GM10266 (cell line): ENCODE measurements around the gene CHRM1.

Experiments
- DNase-seq: peaks from one replicate; pipeline ENCODE4 v3.0.0; 2012; ENCODE audit errors: extremely low spot score
- TF ChIP-seq, protein P1 (sequence below): IDR thresholded peaks from 2 replicates; pipeline ENCODE4 v1.5.1; 2012; ENCODE audit warnings: mild to moderate bottlenecking, low read depth; ENCODE audit not compliant: control insufficient read depth, insufficient read depth; ENCODE audit errors: missing control alignments

Gene CHRM1

DNA sequence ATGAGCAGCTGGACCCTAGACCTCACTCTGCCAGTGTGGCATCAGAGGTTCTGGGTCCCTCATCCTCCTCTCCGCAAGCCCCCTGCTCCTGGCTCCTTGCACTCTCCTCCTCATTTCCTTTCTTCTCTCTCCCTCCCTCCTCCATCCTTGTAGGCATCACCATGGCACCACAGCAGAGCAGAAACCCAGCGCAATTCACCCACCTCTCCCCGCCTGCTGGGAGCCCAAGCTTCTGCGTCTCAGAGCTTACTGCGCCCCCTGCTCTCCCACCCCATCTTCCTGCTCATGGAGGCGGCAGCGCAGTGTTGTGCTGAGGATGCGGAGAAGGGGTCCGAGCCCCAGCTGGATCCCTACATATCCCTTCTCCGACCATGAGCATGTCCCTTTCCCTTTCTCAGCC, 1.7 kb downstream of the CHRM1 start:
- TF ChIP-seq, protein P1, sequence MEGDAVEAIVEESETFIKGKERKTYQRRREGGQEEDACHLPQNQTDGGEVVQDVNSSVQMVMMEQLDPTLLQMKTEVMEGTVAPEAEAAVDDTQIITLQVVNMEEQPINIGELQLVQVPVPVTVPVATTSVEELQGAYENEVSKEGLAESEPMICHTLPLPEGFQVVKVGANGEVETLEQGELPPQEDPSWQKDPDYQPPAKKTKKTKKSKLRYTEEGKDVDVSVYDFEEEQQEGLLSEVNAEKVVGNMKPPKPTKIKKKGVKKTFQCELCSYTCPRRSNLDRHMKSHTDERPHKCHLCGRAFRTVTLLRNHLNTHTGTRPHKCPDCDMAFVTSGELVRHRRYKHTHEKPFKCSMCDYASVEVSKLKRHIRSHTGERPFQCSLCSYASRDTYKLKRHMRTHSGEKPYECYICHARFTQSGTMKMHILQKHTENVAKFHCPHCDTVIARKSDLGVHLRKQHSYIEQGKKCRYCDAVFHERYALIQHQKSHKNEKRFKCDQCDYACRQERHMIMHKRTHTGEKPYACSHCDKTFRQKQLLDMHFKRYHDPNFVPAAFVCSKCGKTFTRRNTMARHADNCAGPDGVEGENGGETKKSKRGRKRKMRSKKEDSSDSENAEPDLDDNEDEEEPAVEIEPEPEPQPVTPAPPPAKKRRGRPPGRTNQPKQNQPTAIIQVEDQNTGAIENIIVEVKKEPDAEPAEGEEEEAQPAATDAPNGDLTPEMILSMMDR: no peak
- no peak for DNase-seq

GRCh38 chr11:62918531-62918930, 2.6 kb downstream of the CHRM1 start:
- DNase-seq: no peak
- TF ChIP-seq, protein P1: no peak

- TF ChIP-seq, protein P1: no peak
- no peak for DNase-seq
Observed at GRCh38 chr11:62917906-62918502, 3.2 kb downstream of the CHRM1 start.

DNA sequence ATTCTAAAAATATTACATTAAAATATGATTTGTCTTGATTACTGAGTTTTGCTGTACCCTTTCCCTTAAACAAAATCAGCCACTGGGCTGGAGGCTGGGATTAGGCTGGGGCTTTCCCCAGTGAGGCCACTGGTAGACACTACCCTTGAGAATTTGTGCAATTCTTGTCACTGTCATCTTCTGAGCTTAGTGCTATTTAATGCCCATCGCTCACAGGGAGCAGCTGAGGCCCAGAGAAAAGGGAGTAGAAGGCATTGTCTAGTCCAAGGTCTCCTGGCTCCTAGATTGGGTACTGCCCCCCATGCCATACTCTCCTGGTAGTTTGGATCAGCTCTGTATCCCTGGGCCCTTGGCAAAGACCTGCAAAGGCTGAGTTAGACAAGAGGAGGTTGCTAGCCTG, 6.7 kb downstream of the CHRM1 start:
- DNase-seq: no peak
- TF ChIP-seq, protein P1: no peak

DNA sequence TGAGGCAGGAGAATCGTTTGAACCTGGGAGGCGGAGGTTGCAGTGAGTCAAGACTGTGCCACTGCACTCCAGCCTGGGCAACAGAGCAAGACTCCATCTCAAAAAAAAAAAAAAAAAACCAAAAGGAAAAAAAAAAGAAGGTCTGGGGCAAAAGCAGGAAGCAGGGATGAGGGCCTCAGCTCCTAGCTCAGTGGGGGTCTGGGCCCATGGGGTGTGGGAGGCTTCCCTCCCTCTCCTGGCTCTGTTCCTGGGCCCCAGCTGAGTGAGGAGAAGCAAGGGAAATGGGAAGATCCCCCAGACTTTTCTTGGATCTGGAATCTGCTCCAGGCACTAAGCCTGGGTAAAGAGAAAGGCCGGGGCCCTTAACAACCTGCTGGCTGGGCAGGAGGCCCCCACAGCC, 8.9 kb downstream of the CHRM1 start:
- no peak for DNase-seq
- TF ChIP-seq, protein P1: no peak

- DNase-seq: no peak
- TF ChIP-seq, protein P1: no peak
Observed at GRCh38 chr11:62911137-62912130, 9.7 kb downstream of the CHRM1 start.
